ENCODE results near the gene AFAP1L1.

DNA sequence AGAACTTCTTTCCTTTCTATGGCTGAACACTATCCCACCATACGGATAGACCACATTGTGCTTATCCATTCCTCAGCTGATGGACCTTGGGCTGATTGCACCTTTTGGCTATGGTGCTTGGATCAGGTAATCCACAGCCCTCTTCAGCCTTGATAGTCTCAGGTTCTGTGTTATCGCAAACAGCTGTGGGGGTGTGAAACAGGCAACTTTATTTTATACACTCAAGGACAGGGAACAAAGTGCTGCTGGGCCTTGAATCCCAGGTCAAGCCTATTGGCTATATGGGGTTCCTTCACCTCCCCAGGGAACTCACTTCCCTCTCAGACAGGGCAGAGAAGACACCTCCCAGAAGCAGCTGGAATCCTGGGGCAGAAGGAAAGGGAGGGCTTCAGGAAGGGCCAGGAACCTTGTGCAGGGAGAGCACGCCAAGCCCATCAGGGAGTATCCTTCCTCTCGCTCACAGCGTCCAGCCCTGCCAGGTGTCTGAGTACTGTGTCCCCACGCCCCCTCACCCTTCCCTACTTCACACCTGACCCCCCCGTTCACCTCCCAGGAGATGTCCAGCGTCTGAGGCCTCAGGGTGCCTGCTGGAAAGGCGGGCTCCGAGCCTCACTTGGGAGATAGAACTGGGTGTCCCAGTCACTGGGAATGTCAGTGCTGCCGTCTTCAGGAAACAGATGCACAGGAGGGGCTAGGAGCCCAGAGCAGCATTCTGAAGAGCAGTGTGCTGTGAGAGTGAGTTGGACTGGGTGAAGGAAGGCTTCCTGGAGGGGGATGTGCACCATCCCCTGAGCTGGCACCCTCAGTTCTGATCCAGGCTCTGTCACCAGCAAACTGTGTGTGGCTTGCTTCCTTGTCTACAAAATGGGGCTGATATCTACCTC lies 32.8 kb downstream of the AFAP1L1 start:
- TF ChIP-seq CTCF (IDR thresholded peaks at IDR 0.05; ENCODE audit: poor library complexity): no peak
- TF ChIP-seq EZH2 (IDR thresholded peaks at IDR 0.05; ENCODE audit: borderline replicate concordance): no peak
